ENCODE data around the gene HOPX.

HOPX gene

DNA sequence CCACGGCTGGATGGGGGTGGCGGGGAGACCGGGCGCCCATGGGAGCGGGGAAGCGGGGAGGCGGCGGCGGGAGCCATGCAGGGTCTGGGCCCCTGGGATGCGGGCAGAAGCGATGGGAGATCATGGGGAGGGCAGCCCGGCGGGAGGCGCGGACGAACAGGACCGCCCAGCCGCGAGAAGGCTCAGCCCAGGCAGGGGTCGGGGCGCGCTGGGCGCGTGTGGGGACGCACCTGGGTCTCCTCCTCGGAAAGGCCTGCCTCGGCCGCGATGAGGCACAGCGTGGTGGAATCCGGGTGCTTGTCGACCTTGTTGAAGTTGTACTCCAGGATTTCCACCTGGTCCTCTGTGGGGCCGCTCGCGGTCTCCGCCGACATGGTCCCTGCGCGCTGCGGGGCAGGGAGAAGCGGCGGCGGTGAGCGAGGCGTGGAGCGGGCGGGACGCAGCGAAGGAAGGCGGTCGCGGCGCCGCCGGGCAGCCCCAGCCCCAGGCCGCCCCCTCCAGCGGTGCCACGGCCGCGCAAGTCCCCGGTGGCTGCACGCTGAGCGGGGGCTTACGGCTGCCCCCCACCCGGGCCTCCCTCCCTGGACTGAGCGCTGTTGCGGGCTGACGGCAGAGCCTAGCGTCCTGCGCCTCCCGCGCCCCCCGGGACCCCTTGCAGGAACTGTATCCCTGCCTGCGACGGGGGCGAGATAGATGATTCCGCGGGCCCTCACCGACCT is 25.3 kb downstream of the HOPX start:
- Histone ChIP-seq H3K27me3 (ENCODE audit: control insufficient read depth, low read length) (peaks cover 63% of the 10 kb centered on the region), H3K79me2 (ENCODE audit: control insufficient read depth, low read length) (no peaks in the 10 kb centered on the region), H3K4me3 (ENCODE audit: low read length) (peak overlapping the region; percentile 33), H3K9me2 (replicated peaks; ENCODE audit: control insufficient read depth, low read length) (no peaks in the 10 kb centered on the region), H3K4me1 (ENCODE audit: control insufficient read depth, low read length) (peaks cover 6% of the 10 kb centered on the region), H4K20me1 (ENCODE audit: control insufficient read depth, insufficient read depth, low read depth, low read length) (no peaks in the 10 kb centered on the region), H3K27ac (ENCODE audit: low read depth, low read length) (no peak overlapping the region), H3K9me3 (ENCODE audit: control insufficient read depth, insufficient read depth, low read length) (no peaks in the 10 kb centered on the region), H3K4me2 (ENCODE audit: low read length) (peak overlapping the region; percentile 53), H3K36me3 (ENCODE audit: control insufficient read depth, low read length) (no peaks in the 10 kb centered on the region), H3F3A (ENCODE audit: control insufficient read depth, insufficient read depth) (no peaks in the 10 kb centered on the region)
- TF ChIP-seq, protein P1, sequence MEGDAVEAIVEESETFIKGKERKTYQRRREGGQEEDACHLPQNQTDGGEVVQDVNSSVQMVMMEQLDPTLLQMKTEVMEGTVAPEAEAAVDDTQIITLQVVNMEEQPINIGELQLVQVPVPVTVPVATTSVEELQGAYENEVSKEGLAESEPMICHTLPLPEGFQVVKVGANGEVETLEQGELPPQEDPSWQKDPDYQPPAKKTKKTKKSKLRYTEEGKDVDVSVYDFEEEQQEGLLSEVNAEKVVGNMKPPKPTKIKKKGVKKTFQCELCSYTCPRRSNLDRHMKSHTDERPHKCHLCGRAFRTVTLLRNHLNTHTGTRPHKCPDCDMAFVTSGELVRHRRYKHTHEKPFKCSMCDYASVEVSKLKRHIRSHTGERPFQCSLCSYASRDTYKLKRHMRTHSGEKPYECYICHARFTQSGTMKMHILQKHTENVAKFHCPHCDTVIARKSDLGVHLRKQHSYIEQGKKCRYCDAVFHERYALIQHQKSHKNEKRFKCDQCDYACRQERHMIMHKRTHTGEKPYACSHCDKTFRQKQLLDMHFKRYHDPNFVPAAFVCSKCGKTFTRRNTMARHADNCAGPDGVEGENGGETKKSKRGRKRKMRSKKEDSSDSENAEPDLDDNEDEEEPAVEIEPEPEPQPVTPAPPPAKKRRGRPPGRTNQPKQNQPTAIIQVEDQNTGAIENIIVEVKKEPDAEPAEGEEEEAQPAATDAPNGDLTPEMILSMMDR (IDR thresholded peaks at IDR 0.05; ENCODE audit: low read depth, low read length, poor library complexity, severe bottlenecking): no peak
- TF ChIP-seq EZH2phosphoT487 (IDR thresholded peaks at IDR 0.05; ENCODE audit: borderline replicate concordance, low read length): peak; percentile 53

DNA sequence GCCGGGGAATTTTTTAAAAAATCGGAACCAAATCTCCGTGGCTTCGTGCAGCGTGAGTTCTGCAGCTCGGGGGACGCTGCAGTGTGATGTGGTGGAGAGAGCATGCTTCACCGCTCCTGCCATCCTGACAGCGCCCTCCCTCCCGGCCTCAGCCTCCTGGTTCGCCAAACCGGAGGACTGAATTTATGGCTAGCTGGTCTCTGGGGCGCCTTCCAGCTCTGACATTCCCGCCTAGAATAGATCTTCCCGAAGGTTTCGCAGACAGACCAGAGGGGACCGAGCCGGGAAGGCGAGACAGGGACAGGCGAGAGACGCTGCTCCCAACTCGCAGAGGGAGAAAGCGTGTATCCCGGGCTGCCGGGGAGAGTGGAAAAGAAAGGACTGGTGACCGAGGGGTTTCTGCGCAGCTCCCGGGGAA is 25.9 kb downstream of the HOPX start:
- TF ChIP-seq, protein P1 (IDR thresholded peaks at IDR 0.05; ENCODE audit: low read depth, low read length, poor library complexity, severe bottlenecking): no peak
- peak; percentile 91; the same call in 1 of the 2 replicates for TF ChIP-seq EZH2phosphoT487 (IDR thresholded peaks at IDR 0.05; ENCODE audit: borderline replicate concordance, low read length)
- no peaks in the 10 kb centered on the region for H3K79me2 ChIP-seq (ENCODE audit: control insufficient read depth, low read length)
- H3K9me3 ChIP-seq (ENCODE audit: control insufficient read depth, insufficient read depth, low read length): no peaks in the 10 kb centered on the region
- no peak overlapping the region for H3K27ac ChIP-seq (ENCODE audit: low read depth, low read length)
- H3F3A ChIP-seq (ENCODE audit: control insufficient read depth, insufficient read depth): no peaks in the 10 kb centered on the region
- peaks cover 7% of the 10 kb centered on the region for H3K4me1 ChIP-seq (ENCODE audit: control insufficient read depth, low read length)
- peak overlapping the region; percentile 33 for H3K4me3 ChIP-seq (ENCODE audit: low read length)
- no peaks in the 10 kb centered on the region for H3K9me2 ChIP-seq (replicated peaks; ENCODE audit: control insufficient read depth, low read length)
- peaks cover 63% of the 10 kb centered on the region for H3K27me3 ChIP-seq (ENCODE audit: control insufficient read depth, low read length)
- H4K20me1 ChIP-seq (ENCODE audit: control insufficient read depth, insufficient read depth, low read depth, low read length): no peaks in the 10 kb centered on the region
- H3K4me2 ChIP-seq (ENCODE audit: low read length): peak overlapping the region; percentile 53
- no peaks in the 10 kb centered on the region for H3K36me3 ChIP-seq (ENCODE audit: control insufficient read depth, low read length)

DNA sequence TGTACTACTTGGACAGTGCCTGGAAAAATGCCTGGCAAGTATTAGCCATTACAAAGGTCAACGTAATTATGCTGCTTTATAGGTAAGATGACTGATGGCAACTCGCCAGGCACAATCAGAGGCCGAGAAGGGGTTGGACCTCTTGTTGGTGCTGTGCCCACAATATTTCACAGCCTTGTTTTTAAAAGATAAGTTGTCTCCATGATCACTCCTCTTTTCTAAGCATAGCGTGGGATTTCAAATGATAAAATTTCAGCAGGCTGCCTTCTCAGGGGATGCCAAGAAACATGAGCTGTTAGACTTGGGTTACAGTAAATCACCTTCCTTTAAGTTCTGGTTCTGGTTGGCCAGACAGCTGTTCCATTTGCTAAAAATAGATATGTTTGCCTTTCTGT is 26.9 kb downstream of the HOPX start:
- H3K9me3 ChIP-seq (ENCODE audit: control insufficient read depth, insufficient read depth, low read length): no peaks in the 10 kb centered on the region
- no peaks in the 10 kb centered on the region for H4K20me1 ChIP-seq (ENCODE audit: control insufficient read depth, insufficient read depth, low read depth, low read length)
- H3K27ac ChIP-seq (ENCODE audit: low read depth, low read length): no peak overlapping the region
- H3K9me2 ChIP-seq (replicated peaks; ENCODE audit: control insufficient read depth, low read length): no peaks in the 10 kb centered on the region
- H3K4me3 ChIP-seq (ENCODE audit: low read length): no peak overlapping the region
- no peak for TF ChIP-seq EZH2phosphoT487 (IDR thresholded peaks at IDR 0.05; ENCODE audit: borderline replicate concordance, low read length)
- TF ChIP-seq, protein P1 (IDR thresholded peaks at IDR 0.05; ENCODE audit: low read depth, low read length, poor library complexity, severe bottlenecking): no peak
- H3K36me3 ChIP-seq (ENCODE audit: control insufficient read depth, low read length): no peaks in the 10 kb centered on the region
- no peaks in the 10 kb centered on the region for H3F3A ChIP-seq (ENCODE audit: control insufficient read depth, insufficient read depth)
- H3K27me3 ChIP-seq (ENCODE audit: control insufficient read depth, low read length): peaks cover 61% of the 10 kb centered on the region
- peaks cover 14% of the 10 kb centered on the region for H3K4me1 ChIP-seq (ENCODE audit: control insufficient read depth, low read length)
- H3K4me2 ChIP-seq (ENCODE audit: low read length): no peak overlapping the region
- no peaks in the 10 kb centered on the region for H3K79me2 ChIP-seq (ENCODE audit: control insufficient read depth, low read length)
